Raji (cell line): Measurements from ENCODE around the gene ASB1.

ENCODE experiments used
- POLR2A ChIP-seq: IDR thresholded peaks from 2 replicates; pipeline ENCODE4 v1.6.1; 2011; ENCODE audit warnings: low read depth, low read length, control low read depth; ENCODE audit not compliant: insufficient read depth

Gene ASB1

GRCh38 chr2:238498188-238498587 is 71.5 kb downstream of the ASB1 start:
- TF ChIP-seq POLR2A: no peak

- no peak for TF ChIP-seq POLR2A
These were observed 72.1 kb downstream of the ASB1 start for GRCh38 chr2:238498691-238499295.

GRCh38 chr2:238499731-238500580 is 73.2 kb downstream of the ASB1 start:
- no peak for TF ChIP-seq POLR2A

- TF ChIP-seq POLR2A: no peak
These were observed 74.6 kb downstream of the ASB1 start for GRCh38 chr2:238501311-238501710.
